ENCODE results near the gene IL1RAPL1.

The IL1RAPL1 gene

DNA sequence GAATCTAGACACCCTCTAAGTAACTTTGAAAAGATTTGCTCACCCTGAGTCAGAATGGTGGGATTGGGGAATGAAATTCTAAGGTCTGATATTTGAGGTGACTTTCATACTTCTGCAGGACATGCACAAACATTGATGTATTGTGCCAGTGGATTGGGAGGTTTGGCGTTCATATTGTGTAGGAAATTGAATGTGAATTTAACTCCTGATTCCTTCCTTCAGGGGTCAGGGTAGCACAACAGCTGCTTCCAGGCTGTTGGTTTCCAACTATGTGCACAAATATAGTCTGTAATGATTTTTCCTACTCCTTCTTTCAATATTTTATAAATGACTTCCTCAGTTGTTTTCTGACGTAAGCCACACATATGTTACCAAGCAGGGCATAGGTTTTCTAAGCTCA, 3.1 kb downstream of the IL1RAPL1 start:
- DNase-seq (ENCODE audit: low read depth in 1 of 2, low spot score in 1 of 2): no peak
- no peak for TF ChIP-seq JUND (IDR thresholded peaks at IDR 0.05; ENCODE audit: low read depth)
- in situ Hi-C loops (cut with HindIII; ENCODE audit: low pct_unique_long_range_greater_than_20kb, low sequenced_read_pairs): no loop called here

DNA sequence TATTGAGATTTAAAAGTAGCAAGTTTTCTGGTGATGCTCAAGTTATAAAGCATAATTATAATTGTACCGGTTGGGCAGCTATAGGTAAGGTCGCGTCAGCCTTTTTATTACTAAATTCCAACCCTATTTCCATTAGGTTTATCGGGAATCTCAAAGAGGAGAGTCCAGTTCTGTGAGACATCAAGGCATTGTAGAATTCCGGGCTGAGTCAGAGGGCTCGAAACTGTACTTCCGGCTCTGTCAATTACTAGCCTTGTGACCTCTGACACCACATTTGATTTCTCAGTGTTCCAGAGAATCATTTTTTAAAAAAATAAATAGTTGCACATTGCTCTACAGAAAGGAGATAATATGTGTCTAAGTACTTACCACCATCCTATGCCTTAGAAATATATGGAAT, 4.3 kb downstream of the IL1RAPL1 start:
- no peak for TF ChIP-seq JUND (IDR thresholded peaks at IDR 0.05; ENCODE audit: low read depth)
- no peak for DNase-seq (ENCODE audit: low read depth in 1 of 2, low spot score in 1 of 2)
- in situ Hi-C loops (cut with HindIII; ENCODE audit: low pct_unique_long_range_greater_than_20kb, low sequenced_read_pairs): no loop called here

DNA sequence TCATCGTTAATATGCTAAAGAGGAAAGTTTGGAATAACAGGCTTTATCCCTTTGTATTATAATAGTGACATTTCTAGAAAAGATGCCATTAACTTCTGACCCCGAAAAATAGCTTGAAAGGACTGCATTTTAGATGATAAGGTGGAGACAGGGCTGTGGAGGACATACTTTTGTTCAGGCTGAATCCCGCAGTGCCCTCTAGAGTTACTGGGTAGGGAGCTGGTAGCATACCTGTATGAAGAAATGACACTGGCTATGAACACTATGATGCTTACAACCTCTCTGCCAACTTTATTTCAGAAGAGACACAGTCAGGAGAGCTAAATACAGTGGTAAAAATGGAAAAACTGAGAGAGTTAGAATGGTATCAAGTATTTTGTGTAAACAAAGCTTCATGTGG, 8.1 kb downstream of the IL1RAPL1 start:
- DNase-seq (ENCODE audit: low read depth in 1 of 2, low spot score in 1 of 2): no peak
- TF ChIP-seq JUND (IDR thresholded peaks at IDR 0.05; ENCODE audit: low read depth): no peak
- in situ Hi-C loops (cut with HindIII; ENCODE audit: low pct_unique_long_range_greater_than_20kb, low sequenced_read_pairs): no loop called here

DNA sequence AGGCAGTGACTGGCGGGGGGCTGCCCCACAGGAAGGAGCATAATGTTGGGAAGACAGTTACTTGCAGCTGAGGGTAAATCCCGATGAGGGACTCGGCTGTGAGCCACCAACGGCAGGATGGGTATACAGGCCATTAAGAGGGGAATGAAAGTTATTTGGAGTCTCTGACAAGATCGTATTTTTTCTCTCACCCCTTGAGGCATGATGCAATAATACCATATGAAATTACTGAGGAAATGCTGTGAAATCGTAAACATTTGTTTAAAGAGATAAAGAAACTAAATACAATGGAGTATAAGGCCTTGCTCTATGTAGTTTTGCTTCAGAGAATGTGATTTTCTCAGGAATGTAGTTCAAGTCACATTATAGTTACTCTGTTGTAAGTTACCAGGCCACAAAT, 12.7 kb downstream of the IL1RAPL1 start:
- TF ChIP-seq JUND (IDR thresholded peaks at IDR 0.05; ENCODE audit: low read depth): no peak
- no peak for DNase-seq (ENCODE audit: low read depth in 1 of 2, low spot score in 1 of 2)
- in situ Hi-C loops (cut with HindIII; ENCODE audit: low pct_unique_long_range_greater_than_20kb, low sequenced_read_pairs): no loop called here

DNA sequence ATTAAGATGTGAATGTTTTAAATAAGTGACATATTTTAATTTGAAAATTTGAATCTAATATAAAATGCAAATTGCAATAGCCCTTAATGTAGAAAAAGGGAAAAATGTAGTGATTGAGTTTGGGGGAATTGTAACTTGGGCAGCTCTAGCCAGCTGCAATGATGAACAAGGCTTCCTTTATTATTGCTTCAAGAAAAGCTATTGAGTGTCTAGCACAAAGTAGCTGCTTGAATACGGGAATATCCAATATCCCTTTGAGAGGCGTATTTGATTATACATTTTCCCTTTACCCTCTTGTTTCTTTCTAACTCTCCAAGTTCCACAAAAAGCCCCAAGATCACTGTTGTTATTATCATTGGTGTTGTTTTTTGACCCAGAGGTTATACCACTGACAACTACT, 21.8 kb downstream of the IL1RAPL1 start:
- no peak for DNase-seq (ENCODE audit: low read depth in 1 of 2, low spot score in 1 of 2)
- no peak for TF ChIP-seq JUND (IDR thresholded peaks at IDR 0.05; ENCODE audit: low read depth)
- in situ Hi-C loops (cut with HindIII; ENCODE audit: low pct_unique_long_range_greater_than_20kb, low sequenced_read_pairs): no loop called here

DNA sequence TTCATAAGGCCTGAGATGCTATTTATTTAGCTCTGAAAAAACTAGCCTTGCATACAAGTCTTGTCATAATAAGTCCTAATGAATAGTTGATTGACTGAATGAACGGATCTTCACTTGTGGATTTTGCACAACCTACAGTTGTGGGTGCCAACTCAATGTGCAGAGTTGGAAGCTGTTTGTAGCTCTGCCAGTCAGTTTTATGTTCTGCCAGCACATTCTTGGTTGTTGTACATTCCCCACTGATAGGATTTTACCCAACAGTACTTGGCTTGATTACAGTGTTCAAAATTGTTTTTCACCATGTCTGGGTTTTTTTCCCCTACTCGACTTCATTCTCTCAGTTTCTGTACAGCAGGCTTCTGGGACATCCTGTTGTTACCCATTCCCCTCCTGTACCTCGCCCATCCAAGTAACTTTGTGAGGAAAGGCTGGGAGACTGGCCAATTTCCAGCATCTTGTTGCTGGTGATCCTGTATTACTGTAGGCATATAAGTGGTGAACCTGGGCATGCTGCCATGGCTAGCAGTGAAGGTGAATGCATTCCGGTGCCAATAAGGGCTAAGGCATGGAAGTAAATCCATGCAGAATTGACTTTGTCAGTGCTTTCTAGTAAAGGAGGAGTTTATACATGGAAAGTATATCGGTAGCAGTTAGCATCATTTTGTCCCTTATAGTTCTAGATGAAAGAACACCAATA, 22.8 kb downstream of the IL1RAPL1 start:
- DNase-seq (ENCODE audit: low read depth in 1 of 2, low spot score in 1 of 2): no peak

DNA sequence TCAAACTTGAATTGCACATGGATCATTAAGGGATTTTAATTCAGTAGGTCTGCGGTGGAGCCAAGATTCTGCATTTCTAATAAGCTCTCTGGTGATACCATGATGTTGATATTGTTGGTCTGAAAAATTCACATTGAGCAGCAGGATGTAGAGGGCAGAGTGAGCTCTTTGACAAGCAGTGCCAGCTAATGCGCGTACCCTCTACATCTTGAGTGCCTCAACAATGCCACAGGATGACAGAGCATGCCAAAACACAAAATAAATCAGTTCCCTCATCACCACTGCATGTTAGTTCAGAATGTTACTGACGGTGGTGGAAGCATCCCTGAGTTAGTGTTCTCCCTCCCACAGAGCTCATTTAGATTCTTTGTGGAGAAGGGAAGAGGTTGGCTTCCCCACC, 23.5 kb downstream of the IL1RAPL1 start:
- no peak for TF ChIP-seq JUND (IDR thresholded peaks at IDR 0.05; ENCODE audit: low read depth)
- DNase-seq (ENCODE audit: low read depth in 1 of 2, low spot score in 1 of 2): no peak
- in situ Hi-C loops (cut with HindIII; ENCODE audit: low pct_unique_long_range_greater_than_20kb, low sequenced_read_pairs): no loop called here

More for the DNA sequence above, 22.8 kb downstream of the IL1RAPL1 start:
- in situ Hi-C loops (cut with HindIII; ENCODE audit: low pct_unique_long_range_greater_than_20kb, low sequenced_read_pairs): no loop called here
- no peak for TF ChIP-seq JUND (IDR thresholded peaks at IDR 0.05; ENCODE audit: low read depth)

DNA sequence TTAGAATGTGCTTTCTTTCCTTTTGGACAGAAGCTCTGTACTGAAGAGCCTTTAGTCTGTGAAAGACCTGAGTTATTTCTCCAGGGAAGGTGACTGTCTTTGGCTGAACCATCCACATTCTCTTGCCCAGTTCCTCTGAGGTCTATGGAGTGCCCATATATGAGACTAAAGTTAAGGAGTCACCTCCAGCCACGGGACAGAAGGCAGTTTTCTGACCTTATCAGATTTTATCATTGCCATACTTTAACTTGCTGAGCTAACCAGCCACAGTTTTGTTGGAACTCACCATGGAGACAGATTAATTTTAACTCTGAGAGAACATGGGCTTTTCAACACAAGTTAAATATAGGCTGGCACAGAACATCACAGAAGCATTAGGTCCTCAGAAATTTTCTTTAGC, 26.3 kb downstream of the IL1RAPL1 start:
- no peak for DNase-seq (ENCODE audit: low read depth in 1 of 2, low spot score in 1 of 2)
- TF ChIP-seq JUND (IDR thresholded peaks at IDR 0.05; ENCODE audit: low read depth): no peak
- in situ Hi-C loops (cut with HindIII; ENCODE audit: low pct_unique_long_range_greater_than_20kb, low sequenced_read_pairs): no loop called here

DNA sequence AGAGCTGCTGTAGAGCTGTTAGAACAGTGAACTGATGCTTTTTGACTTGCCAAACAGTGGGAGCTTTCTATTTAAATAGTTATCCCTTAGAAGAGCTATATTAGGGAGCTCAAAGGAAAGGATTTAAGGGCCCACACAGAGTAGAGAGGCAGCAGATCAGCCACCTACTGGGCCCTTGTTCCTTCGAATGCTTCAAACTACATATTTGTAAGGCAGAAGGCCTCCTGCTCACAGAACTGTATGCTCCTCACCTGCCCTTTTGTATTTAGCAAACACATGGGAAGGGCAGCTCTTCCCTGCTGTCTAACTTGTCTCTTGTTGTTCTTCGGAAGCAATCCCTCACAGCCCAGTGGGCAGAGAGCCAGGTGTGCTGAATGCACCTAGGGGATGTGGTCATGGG, 38.0 kb downstream of the IL1RAPL1 start:
- DNase-seq (ENCODE audit: low read depth in 1 of 2, low spot score in 1 of 2): no peak
- in situ Hi-C loops (cut with HindIII; ENCODE audit: low pct_unique_long_range_greater_than_20kb, low sequenced_read_pairs): no loop called here
- TF ChIP-seq JUND (IDR thresholded peaks at IDR 0.05; ENCODE audit: low read depth): no peak

DNA sequence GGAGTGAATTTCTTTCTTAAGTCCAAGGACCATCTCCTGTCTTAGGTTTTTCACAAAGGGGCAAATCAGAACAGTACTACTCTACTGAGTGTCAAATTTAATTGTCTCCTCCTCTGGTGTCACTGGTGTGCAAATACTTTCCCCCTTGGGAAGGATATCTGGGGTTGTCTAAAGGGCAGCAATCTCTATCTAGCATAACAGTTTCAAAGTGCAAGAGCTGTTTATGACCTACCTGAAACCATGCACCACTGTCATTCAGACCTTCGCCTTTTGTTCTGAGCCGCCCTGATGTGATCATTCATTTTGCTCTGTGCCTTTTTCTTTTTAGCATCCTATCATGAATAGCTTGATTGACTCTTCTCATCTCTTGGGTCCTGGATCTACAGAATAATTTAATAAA, 39.3 kb downstream of the IL1RAPL1 start:
- DNase-seq (ENCODE audit: low read depth in 1 of 2, low spot score in 1 of 2): no peak
- in situ Hi-C loops (cut with HindIII; ENCODE audit: low pct_unique_long_range_greater_than_20kb, low sequenced_read_pairs): no loop called here
- TF ChIP-seq JUND (IDR thresholded peaks at IDR 0.05; ENCODE audit: low read depth): no peak

DNA sequence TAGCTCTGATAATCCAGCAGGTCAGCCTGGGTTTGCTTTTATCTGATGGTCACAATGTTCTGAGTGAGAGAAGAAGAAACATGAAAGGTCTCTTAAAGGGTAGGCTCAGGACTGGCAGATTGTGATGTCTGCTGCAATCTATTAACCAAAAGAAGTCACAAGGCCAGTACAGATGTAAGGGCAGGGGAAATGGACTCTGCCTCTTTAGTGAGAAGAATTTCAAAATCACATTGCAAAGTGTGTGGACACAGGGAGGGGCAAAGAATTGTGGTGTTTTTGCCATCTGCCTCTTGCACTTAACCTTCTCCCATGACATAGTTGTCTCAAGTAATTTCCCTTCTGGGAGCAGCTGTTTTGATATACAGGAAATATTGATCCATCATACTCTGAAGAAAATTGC, 40.9 kb downstream of the IL1RAPL1 start:
- no peak for TF ChIP-seq JUND (IDR thresholded peaks at IDR 0.05; ENCODE audit: low read depth)

DNA sequence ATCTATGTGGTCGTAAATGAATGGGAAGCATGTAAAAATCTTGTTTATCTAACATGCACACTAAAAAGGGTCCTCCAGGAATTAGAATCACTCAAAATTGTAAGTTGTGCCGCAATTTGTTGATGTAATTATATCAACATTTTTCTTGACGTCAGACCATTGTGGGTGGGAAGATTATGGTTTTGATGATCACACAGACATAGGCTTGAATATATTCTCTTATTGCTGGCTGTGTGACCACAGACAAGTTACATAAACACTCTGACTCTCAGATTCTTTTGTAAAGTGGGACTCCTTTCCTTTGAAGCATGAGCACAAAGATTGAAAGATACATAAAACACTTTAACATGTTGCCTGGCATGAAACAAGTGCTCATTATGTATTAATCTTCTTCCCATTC, 51.5 kb downstream of the IL1RAPL1 start:
- in situ Hi-C loops (cut with HindIII; ENCODE audit: low pct_unique_long_range_greater_than_20kb, low sequenced_read_pairs): no loop called here
- DNase-seq (ENCODE audit: low read depth in 1 of 2, low spot score in 1 of 2): no peak
- TF ChIP-seq JUND (IDR thresholded peaks at IDR 0.05; ENCODE audit: low read depth): no peak

More for the DNA sequence above, 40.9 kb downstream of the IL1RAPL1 start:
- DNase-seq (ENCODE audit: low read depth in 1 of 2, low spot score in 1 of 2): no peak
- in situ Hi-C loops (cut with HindIII; ENCODE audit: low pct_unique_long_range_greater_than_20kb, low sequenced_read_pairs): no loop called here

DNA sequence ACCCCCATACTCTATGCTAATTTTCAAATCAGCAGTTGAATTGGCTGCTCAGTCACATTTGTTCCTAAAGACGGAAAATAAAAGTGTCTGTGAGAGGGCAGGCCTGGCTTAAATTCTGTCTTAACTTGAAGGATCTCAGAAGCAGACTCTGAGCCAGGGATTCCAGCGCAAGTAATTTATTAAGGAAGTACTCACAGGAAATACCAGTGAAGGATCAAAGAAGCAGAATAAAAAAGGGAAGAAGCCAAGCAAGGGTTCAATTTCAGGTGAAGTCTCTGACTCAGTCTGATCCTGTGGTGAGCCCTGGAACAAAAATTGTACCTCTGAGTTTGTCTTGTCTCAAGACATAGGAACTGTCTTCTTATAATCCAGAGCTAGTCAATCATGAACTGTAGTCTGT, 52.2 kb downstream of the IL1RAPL1 start:
- TF ChIP-seq JUND (IDR thresholded peaks at IDR 0.05; ENCODE audit: low read depth): no peak
- no peak for DNase-seq (ENCODE audit: low read depth in 1 of 2, low spot score in 1 of 2)
- in situ Hi-C loops (cut with HindIII; ENCODE audit: low pct_unique_long_range_greater_than_20kb, low sequenced_read_pairs): no loop called here

DNA sequence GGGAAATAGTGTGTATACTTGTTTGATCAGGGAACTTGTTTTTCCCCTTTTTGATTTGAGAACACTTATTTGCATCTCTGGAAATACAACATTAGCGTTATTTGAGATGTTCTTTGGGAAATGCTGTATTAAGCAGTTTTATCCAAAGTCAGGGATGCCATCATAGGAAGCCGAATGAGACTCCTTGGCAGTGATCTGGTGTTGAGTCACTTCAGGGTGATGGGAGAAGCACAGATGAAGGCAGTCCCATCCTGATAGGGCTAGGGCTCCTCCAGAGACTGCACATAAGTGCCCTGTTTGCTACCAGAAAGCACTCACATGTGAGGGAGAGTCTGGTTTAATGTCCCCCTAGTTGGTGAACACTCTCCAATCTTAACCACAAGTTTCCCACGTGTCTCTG, 62.3 kb downstream of the IL1RAPL1 start:
- TF ChIP-seq JUND (IDR thresholded peaks at IDR 0.05; ENCODE audit: low read depth): no peak
- DNase-seq (ENCODE audit: low read depth in 1 of 2, low spot score in 1 of 2): no peak
- in situ Hi-C loops (cut with HindIII; ENCODE audit: low pct_unique_long_range_greater_than_20kb, low sequenced_read_pairs): no loop called here

Data from T47D (cell line).